HEK293 (cell line): ENCODE data around the gene FMN1.

Experiments used
- CTCF ChIA-PET: fragments of 350-600 bp; formaldehyde crosslinking; extraction: SDS; loops from one replicate; lab custom pipeline; 2021; ENCODE audit warnings: antibody characterized with exemption; lab: Yijun Ruan, JAX
- POLR2A ChIA-PET: fragments of 300-600 bp; formaldehyde crosslinking; extraction: SDS; loops from one replicate; lab custom pipeline; 2020; ENCODE audit warnings: antibody characterized with exemption, inconsistent platforms; lab: Yijun Ruan, JAX
- H3K27ac ChIP-seq: fragments of 200-500 bp; sonication (Bioruptor generic); 2 replicates; pipeline ENCODE4 v1.5.1; 2014; ENCODE audit warnings: low read depth, low read length, control low read depth, inconsistent platforms; ENCODE audit errors: extremely low read depth
- H3K36me3 ChIP-seq, 2 experiments: fragments of 200-500 bp in 1 of 2; sonication (Bioruptor generic) in 1 of 2; 1 replicate in 1 of 2; 2 replicates in 1 of 2; pipeline ENCODE4 v1.5.1; 2014 to 2017; ENCODE audit warnings: inconsistent platforms in 2 of 2, low read length in 2 of 2; ENCODE audit not compliant: control insufficient read depth in 2 of 2, insufficient read depth in 1 of 2
- H3K4me1 ChIP-seq: fragments of 200-500 bp; sonication (Bioruptor generic); 2 replicates; pipeline ENCODE4 v1.5.1; 2014; ENCODE audit warnings: mild to moderate bottlenecking, low read length, inconsistent platforms; ENCODE audit not compliant: control insufficient read depth, insufficient read depth
- H3K4me3 ChIP-seq: 2 replicates; pipeline ENCODE4 v1.5.1; 2011; ENCODE audit warnings: low read depth, mild to moderate bottlenecking, control low read depth, low read length, moderate library complexity
- H3K9me3 ChIP-seq: fragments of 200-500 bp; sonication (Bioruptor generic); 2 replicates; pipeline ENCODE4 v1.5.1; 2014; ENCODE audit warnings: low read depth, low read length, inconsistent platforms; ENCODE audit not compliant: control insufficient read depth, insufficient read depth
- IKZF3 ChIP-seq: fragments of 450-650 bp; IDR thresholded peaks from 2 replicates; pipeline ENCODE4 v1.5.0; 2018; ENCODE audit warnings: missing biosample characterization, mild to moderate bottlenecking, missing genetic modification characterization, moderate library complexity
- KLF17 ChIP-seq: fragments of 450-650 bp; formaldehyde crosslinking; IDR thresholded peaks from 2 replicates; pipeline ENCODE4 v1.5.1; 2016; ENCODE audit warnings: missing biosample characterization, missing genetic modification characterization
- SETDB1 ChIP-seq: IDR thresholded peaks from one replicate; pipeline ENCODE4 v1.6.1; 2017; ENCODE audit warnings: mild to moderate bottlenecking, low read length, moderate library complexity, mixed read lengths; ENCODE audit not compliant: insufficient read length
- ZBTB11 ChIP-seq: fragments of 450-650 bp; formaldehyde crosslinking; conservative IDR thresholded peaks from 2 replicates; pipeline ENCODE4 v1.5.1; 2016; ENCODE audit warnings: low read depth, missing biosample characterization, missing genetic modification characterization
- ZNF133 ChIP-seq: fragments of 450-650 bp; formaldehyde crosslinking; IDR thresholded peaks from 2 replicates; pipeline ENCODE4 v1.5.1; 2016; ENCODE audit warnings: missing biosample characterization, missing genetic modification characterization
- ZNF138 ChIP-seq: fragments of 450-650 bp; formaldehyde crosslinking; IDR thresholded peaks from 2 replicates; pipeline ENCODE4 v1.5.1; 2016; ENCODE audit warnings: missing biosample characterization, missing genetic modification characterization, borderline replicate concordance
- ZNF146 ChIP-seq: fragments of 450-650 bp; formaldehyde crosslinking; IDR thresholded peaks from 2 replicates; pipeline ENCODE4 v1.5.1; 2016; ENCODE audit warnings: missing biosample characterization, missing genetic modification characterization
- ZNF169 ChIP-seq: fragments of 450-650 bp; formaldehyde crosslinking; IDR thresholded peaks from 2 replicates; pipeline ENCODE4 v1.5.1; 2016; ENCODE audit warnings: missing biosample characterization, missing genetic modification characterization
- ZNF221 ChIP-seq: fragments of 450-650 bp; formaldehyde crosslinking; IDR thresholded peaks from 2 replicates; pipeline ENCODE4 v1.5.1; 2017; ENCODE audit warnings: missing biosample characterization, missing genetic modification characterization, borderline replicate concordance
- ZNF302 ChIP-seq: fragments of 450-650 bp; formaldehyde crosslinking; IDR thresholded peaks from 2 replicates; pipeline ENCODE4 v1.5.1; 2016; ENCODE audit warnings: missing biosample characterization, missing genetic modification characterization, low read depth
- ZNF341 ChIP-seq: fragments of 450-650 bp; formaldehyde crosslinking; IDR thresholded peaks from 2 replicates; pipeline ENCODE4; 2016; ENCODE audit warnings: low read depth, missing biosample characterization, missing genetic modification characterization
- ZNF394 ChIP-seq: fragments of 450-650 bp; formaldehyde crosslinking; IDR thresholded peaks from 2 replicates; pipeline ENCODE4 v1.5.1; 2016; ENCODE audit warnings: missing biosample characterization, missing genetic modification characterization, mild to moderate bottlenecking, moderate library complexity, borderline replicate concordance
- ZNF626 ChIP-seq: fragments of 450-650 bp; sonication (Bioruptor Pico); formaldehyde crosslinking; IDR thresholded peaks from 2 replicates; pipeline ENCODE4 v1.5.1; 2018; ENCODE audit warnings: missing biosample characterization, missing genetic modification characterization, inconsistent platforms
- ZNF654 ChIP-seq: fragments of 450-650 bp; formaldehyde crosslinking; IDR thresholded peaks from 2 replicates; pipeline ENCODE4 v1.5.1; 2016; ENCODE audit warnings: low read depth, missing biosample characterization, missing genetic modification characterization
- ZNF670 ChIP-seq: fragments of 450-650 bp; formaldehyde crosslinking; IDR thresholded peaks from 2 replicates; pipeline ENCODE4 v1.5.1; 2016; ENCODE audit warnings: missing biosample characterization, missing genetic modification characterization, low read depth
- ZNF76 ChIP-seq: fragments of 450-650 bp; formaldehyde crosslinking; IDR thresholded peaks from 2 replicates; pipeline ENCODE4; 2016; ENCODE audit warnings: low read depth, missing biosample characterization, missing genetic modification characterization, borderline replicate concordance
- ZNF777 ChIP-seq: fragments of 450-650 bp; formaldehyde crosslinking; IDR thresholded peaks from 2 replicates; pipeline ENCODE4 v1.5.1; 2017; ENCODE audit warnings: missing biosample characterization, missing genetic modification characterization, borderline replicate concordance
- ZNF785 ChIP-seq: fragments of 450-650 bp; formaldehyde crosslinking; IDR thresholded peaks from 2 replicates; pipeline ENCODE4 v1.5.1; 2016; ENCODE audit warnings: missing biosample characterization, missing genetic modification characterization
- TF ChIP-seq, protein P1 (sequence below): fragments of 450-650 bp; formaldehyde crosslinking; IDR thresholded peaks from 2 replicates; pipeline ENCODE4 v1.5.1; 2016; ENCODE audit warnings: missing biosample characterization, missing genetic modification characterization
- TF ChIP-seq, protein P2 (sequence below): fragments of 450-650 bp; formaldehyde crosslinking; IDR thresholded peaks from 2 replicates; pipeline ENCODE4 v1.5.1; 2016; ENCODE audit warnings: missing biosample characterization, missing genetic modification characterization
- TF ChIP-seq, protein P3 (sequence below): fragments of 450-650 bp; formaldehyde crosslinking; IDR thresholded peaks from 2 replicates; pipeline ENCODE4 v1.5.1; 2016; ENCODE audit warnings: missing biosample characterization, missing genetic modification characterization

The FMN1 gene

GRCh38 chr15:32946210-32946609 is 248.3 kb downstream of the FMN1 start:
- ChIA-PET CTCF (interaction anchor here (0.8 to 2.6 kb wide), 3 partner anchors 10 to 12 kb away, joined by 3 to 10 read pairs (median 4); no protein-coding TSS in a partner anchor), POLR2A (no interaction called here)
- H3K36me3 ChIP-seq = no peaks in the 10 kb centered on the region
- TF ChIP-seq ZNF394 (tag by site-specific recombination) (no peak), ZNF777 (tag by site-specific recombination) (no peak), ZNF654 (tag by site-specific recombination) (no peak), IKZF3 (no peak), ZNF146 (no peak), ZNF76 (tag by site-specific recombination) (no peak)
- H3K4me3 ChIP-seq = no peak overlapping the region
- H3K27ac ChIP-seq = no peak overlapping the region
- no peaks in the 10 kb centered on the region for H3K4me1 ChIP-seq
- no peaks in the 10 kb centered on the region for H3K9me3 ChIP-seq

DNA sequence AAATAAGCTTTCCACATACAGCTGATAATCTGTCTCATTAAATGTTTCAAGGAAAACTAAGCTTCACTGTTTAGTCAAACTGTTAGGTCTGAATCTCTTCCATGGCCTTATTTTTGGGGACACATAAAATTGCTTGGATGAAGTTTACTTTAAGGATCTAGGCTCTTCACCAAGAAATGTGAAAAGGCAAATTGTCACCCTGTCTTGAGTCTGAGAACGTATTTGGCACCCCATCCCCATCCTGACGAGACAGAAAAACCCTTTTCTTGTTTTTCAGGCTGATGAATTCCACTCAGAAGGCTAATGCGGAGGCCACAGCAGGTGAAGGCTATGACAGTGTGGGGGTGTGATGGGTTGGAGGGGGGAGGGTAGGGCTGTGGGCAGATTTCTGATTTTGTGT is 250.1 kb downstream of the FMN1 start:
- H3K4me1 ChIP-seq = no peaks in the 10 kb centered on the region
- H3K9me3 ChIP-seq = no peaks in the 10 kb centered on the region
- no peak overlapping the region for H3K27ac ChIP-seq
- H3K4me3 ChIP-seq = no peak overlapping the region
- no peaks in the 10 kb centered on the region for H3K36me3 ChIP-seq
- ChIA-PET POLR2A (no interaction called here), CTCF (interaction anchor here (0.6 to 2.0 kb wide), 2 partner anchors 45 to 101 kb away, joined by 3 to 5 read pairs; no protein-coding TSS in a partner anchor)
- TF ChIP-seq, protein P1, sequence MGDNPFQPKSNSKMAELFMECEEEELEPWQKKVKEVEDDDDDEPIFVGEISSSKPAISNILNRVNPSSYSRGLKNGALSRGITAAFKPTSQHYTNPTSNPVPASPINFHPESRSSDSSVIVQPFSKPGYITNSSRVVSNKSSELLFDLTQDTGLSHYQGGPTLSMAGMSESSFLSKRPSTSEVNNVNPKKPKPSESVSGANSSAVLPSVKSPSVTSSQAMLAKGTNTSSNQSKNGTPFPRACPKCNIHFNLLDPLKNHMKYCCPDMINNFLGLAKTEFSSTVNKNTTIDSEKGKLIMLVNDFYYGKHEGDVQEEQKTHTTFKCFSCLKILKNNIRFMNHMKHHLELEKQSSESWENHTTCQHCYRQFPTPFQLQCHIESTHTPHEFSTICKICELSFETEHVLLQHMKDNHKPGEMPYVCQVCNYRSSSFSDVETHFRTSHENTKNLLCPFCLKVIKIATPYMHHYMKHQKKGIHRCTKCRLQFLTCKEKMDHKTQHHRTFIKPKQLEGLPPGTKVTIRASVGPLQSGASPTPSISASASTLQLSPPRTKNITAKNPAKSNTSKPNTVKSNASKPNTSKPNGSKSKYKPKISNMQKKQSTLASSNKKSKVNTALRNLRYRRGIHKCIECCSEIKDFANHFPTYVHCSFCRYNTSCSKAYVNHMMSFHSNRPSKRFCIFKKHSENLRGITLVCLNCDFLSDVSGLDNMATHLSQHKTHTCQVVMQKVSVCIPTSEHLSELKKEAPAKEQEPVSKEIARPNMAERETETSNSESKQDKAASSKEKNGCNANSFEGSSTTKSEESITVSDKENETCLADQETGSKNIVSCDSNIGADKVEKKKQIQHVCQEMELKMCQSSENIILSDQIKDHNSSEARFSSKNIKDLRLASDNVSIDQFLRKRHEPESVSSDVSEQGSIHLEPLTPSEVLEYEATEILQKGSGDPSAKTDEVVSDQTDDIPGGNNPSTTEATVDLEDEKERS = no peak
- TF ChIP-seq ZNF138 = no peak
- TF ChIP-seq ZNF626 (tag by site-specific recombination) = no peak
- no peak for TF ChIP-seq ZNF341 (tag by site-specific recombination)
- no peak for TF ChIP-seq ZNF654 (tag by site-specific recombination)
- no peak for TF ChIP-seq ZNF133 (tag by site-specific recombination)
- TF ChIP-seq ZNF169 = no peak
- TF ChIP-seq ZNF670 (tag by site-specific recombination) = no peak
- no peak for TF ChIP-seq KLF17 (tag by site-specific recombination)
- TF ChIP-seq, protein P2, sequence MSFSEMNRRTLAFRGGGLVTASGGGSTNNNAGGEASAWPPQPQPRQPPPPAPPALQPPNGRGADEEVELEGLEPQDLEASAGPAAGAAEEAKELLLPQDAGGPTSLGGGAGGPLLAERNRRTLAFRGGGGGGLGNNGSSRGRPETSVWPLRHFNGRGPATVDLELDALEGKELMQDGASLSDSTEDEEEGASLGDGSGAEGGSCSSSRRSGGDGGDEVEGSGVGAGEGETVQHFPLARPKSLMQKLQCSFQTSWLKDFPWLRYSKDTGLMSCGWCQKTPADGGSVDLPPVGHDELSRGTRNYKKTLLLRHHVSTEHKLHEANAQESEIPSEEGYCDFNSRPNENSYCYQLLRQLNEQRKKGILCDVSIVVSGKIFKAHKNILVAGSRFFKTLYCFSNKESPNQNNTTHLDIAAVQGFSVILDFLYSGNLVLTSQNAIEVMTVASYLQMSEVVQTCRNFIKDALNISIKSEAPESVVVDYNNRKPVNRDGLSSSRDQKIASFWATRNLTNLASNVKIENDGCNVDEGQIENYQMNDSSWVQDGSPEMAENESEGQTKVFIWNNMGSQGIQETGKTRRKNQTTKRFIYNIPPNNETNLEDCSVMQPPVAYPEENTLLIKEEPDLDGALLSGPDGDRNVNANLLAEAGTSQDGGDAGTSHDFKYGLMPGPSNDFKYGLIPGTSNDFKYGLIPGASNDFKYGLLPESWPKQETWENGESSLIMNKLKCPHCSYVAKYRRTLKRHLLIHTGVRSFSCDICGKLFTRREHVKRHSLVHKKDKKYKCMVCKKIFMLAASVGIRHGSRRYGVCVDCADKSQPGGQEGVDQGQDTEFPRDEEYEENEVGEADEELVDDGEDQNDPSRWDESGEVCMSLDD = no peak
- no peak for TF ChIP-seq ZNF221 (tag by site-specific recombination)
- no peak for TF ChIP-seq SETDB1
- TF ChIP-seq ZNF785 (tag by site-specific recombination) = no peak
- TF ChIP-seq ZBTB11 (tag by site-specific recombination) = no peak
- TF ChIP-seq, protein P3, sequence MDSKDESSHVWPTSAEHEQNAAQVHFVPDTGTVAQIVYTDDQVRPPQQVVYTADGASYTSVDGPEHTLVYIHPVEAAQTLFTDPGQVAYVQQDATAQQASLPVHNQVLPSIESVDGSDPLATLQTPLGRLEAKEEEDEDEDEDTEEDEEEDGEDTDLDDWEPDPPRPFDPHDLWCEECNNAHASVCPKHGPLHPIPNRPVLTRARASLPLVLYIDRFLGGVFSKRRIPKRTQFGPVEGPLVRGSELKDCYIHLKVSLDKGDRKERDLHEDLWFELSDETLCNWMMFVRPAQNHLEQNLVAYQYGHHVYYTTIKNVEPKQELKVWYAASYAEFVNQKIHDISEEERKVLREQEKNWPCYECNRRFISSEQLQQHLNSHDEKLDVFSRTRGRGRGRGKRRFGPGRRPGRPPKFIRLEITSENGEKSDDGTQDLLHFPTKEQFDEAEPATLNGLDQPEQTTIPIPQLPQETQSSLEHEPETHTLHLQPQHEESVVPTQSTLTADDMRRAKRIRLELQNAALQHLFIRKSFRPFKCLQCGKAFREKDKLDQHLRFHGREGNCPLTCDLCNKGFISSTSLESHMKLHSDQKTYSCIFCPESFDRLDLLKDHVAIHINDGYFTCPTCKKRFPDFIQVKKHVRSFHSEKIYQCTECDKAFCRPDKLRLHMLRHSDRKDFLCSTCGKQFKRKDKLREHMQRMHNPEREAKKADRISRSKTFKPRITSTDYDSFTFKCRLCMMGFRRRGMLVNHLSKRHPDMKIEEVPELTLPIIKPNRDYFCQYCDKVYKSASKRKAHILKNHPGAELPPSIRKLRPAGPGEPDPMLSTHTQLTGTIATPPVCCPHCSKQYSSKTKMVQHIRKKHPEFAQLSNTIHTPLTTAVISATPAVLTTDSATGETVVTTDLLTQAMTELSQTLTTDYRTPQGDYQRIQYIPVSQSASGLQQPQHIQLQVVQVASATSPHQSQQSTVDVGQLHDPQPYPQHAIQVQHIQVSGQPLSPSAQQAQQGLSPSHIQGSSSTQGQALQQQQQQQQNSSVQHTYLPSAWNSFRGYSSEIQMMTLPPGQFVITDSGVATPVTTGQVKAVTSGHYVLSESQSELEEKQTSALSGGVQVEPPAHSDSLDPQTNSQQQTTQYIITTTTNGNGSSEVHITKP (tag by site-specific recombination) = no peak
- TF ChIP-seq ZNF302 (tag by site-specific recombination) = no peak
